T-helper 17 cell (primary cell): ENCODE results near the gene NECAP2. TPM values are rescaled to one million over a fixed set of nuclear protein-coding genes. Genes with fewer than 3 reads are reported as not detected.

Experiments used
- ATAC-seq: fragments of 150-1000 bp; cut with Tn5 transposase; 2 replicates; pipeline ENCODE4 v1.10.0; 2021; ENCODE audit warnings: mild to moderate bottlenecking, moderate library complexity
- DNase-seq, 3 donors: peaks; one replicate each; pipeline versions ENCODE4 v3.0.0 to v3.0.0-alpha.2; 2020 to 2021
- H3K9me3 ChIP-seq: one replicate; pipeline ENCODE4 v1.7.0; 2013; ENCODE audit warnings: low read length, mild to moderate bottlenecking; ENCODE audit not compliant: control insufficient read depth, poor library complexity, severe bottlenecking
- H3K27ac Mint-ChIP-seq: one replicate; pipeline ENCODE4 v1.8.0; 2022; ENCODE audit warnings: mild to moderate bottlenecking, moderate library complexity, mixed read lengths
- H3K27me3 Mint-ChIP-seq: one replicate; pipeline ENCODE4 v1.8.0; 2022; ENCODE audit warnings: mixed read lengths
- H3K36me3 Mint-ChIP-seq: one replicate; pipeline ENCODE4 v1.8.0; 2022; ENCODE audit warnings: low read depth, mixed read lengths
- H3K4me1 Mint-ChIP-seq: one replicate; pipeline ENCODE4 v1.8.0; 2022; ENCODE audit warnings: mild to moderate bottlenecking, mixed read lengths
- H3K4me3 Mint-ChIP-seq: one replicate; pipeline ENCODE4 v1.8.0; 2022; ENCODE audit warnings: mild to moderate bottlenecking, moderate library complexity, mixed read lengths
- total RNA-seq, 4 donors: library from RNA in 2 of 4; stranded (reverse) in 2 of 4; gene quantifications; one replicate each; pipeline ENCODE4 v1.2.3 and lab custom pipeline; 2022 to 2026

The NECAP2 gene
- 100 to 1,000 TPM; 107 to 108 TPM for total RNA-seq
- total RNA-seq (lab: John Stamatoyannopoulos, UW): 115 to 168 reads per million in 2 donors

GRCh38 chr1:16440470-16441281 is at the start of gene NECAP2:
NECAP2 (plus strand) TSS chr1:16440724; CDS start chr1:16440762, 38 bp downstream.
- DNase-seq (peak; percentile 83 to 95 (median 85)), ATAC-seq (peak; percentile 88)
- Mint-ChIP-seq H3K4me1 (peaks cover 23% of the 10 kb centered on the region), H3K27ac (peak within 1 kb of the TSS; percentile 96), H3K36me3 (no peaks in the 10 kb centered on the region), H3K27me3 (no peaks in the 10 kb centered on the region), H3K4me3 (peak within 1 kb of the TSS; percentile 94)
- no peaks in the 10 kb centered on the region for H3K9me3 ChIP-seq

GRCh38 chr1:16391411-16391810 is 49.1 kb upstream of the NECAP2 start:
- no peak overlapping the region for H3K4me3 Mint-ChIP-seq
- peaks cover 39% of the 10 kb centered on the region for H3K4me1 Mint-ChIP-seq
- peak overlapping the region; percentile 79 for H3K27ac Mint-ChIP-seq
- no peaks in the 10 kb centered on the region for H3K9me3 ChIP-seq
- H3K36me3 Mint-ChIP-seq: no peaks in the 10 kb centered on the region
- no peaks in the 10 kb centered on the region for H3K27me3 Mint-ChIP-seq
- DNase-seq: no peak
- no peak for ATAC-seq

- DNase-seq (no peak), ATAC-seq (no peak)
- peaks cover 26% of the 10 kb centered on the region for H3K4me1 Mint-ChIP-seq
- H3K27me3 Mint-ChIP-seq: no peaks in the 10 kb centered on the region
- no peaks in the 10 kb centered on the region for H3K36me3 Mint-ChIP-seq
- H3K9me3 ChIP-seq: no peaks in the 10 kb centered on the region
- no peak overlapping the region for H3K4me3 Mint-ChIP-seq
- H3K27ac Mint-ChIP-seq: peak overlapping the region; percentile 79
Measured at GRCh38 chr1:16392740-16393569, 47.6 kb upstream of the NECAP2 start.

DNA sequence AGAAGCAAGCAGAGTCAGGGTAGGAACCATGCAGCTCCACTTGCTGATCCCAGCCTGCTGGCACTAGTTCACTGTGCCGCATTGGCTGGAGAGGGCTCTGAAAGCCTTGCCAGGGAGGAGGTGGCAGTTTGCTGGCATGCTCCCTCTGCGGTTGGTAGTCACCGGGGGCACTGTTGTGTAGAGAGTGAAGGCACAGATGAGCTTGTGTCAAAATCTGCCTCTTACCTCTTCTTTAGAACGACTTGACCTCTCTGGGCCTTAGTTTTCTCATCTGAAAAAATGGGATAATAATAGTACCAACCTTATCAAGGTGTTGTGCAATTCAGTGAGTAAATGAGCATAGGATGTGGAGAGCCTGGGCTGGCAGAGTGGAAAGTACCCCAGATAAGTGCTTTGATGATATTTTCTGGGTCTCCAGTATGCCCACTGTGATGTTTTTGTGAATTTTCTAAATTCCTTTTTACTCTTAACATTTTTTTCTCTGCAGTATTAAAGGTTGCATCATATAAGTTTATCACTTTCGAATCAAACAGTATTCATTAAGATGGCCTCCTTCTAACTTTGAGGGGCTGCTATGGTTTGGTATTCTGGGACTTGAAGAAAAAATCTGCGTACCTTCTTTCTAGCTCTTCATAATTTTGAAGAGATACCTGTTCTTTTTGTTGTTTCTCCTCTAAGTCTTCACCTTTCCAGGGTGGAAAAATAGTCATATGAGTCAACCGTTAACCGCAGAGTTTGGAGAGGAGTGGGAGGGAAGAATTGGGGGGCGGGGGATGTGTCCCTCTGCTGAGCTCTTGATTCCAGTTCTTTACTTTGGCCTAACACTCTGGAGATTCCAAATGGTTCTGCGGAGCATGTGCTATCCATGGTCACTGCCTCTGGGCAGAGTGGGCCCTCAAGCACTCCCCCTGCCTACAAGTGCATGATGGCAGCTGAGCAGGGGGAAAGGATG is 46.7 kb upstream of the NECAP2 start:
- H3K9me3 ChIP-seq: no peaks in the 10 kb centered on the region
- Mint-ChIP-seq H3K4me1 (peaks cover 30% of the 10 kb centered on the region), H3K27ac (peak overlapping the region; percentile 79), H3K36me3 (no peaks in the 10 kb centered on the region), H3K27me3 (no peaks in the 10 kb centered on the region), H3K4me3 (no peak overlapping the region)
- DNase-seq: no peak
- ATAC-seq: peak; percentile 32

GRCh38 chr1:16394977-16395376 is 45.5 kb upstream of the NECAP2 start:
- no peak overlapping the region for H3K4me3 Mint-ChIP-seq
- no peaks in the 10 kb centered on the region for H3K9me3 ChIP-seq
- H3K27me3 Mint-ChIP-seq: no peaks in the 10 kb centered on the region
- H3K4me1 Mint-ChIP-seq: peaks cover 33% of the 10 kb centered on the region
- H3K36me3 Mint-ChIP-seq: no peaks in the 10 kb centered on the region
- no peak for DNase-seq
- no peak for ATAC-seq
- H3K27ac Mint-ChIP-seq: no peak overlapping the region

DNA sequence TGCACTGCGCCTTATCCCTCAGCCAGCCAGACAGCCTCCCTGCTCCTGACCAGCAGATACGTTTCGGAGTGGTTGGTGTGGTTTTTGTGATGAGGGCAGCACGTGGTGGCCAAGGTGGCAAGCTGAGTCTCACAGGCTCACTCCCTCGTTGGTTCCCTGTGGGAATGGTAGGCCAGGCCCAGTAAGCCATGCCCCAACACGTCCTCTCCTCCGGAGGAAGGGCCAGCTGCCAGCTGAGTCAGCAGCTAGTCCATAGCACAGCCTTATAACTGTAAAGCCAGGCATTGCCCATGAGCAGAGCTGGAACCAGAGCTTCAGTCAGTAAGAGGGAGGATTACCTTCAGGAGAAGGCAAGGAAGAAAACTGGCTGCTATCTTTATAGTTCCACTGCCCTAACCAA is 43.9 kb upstream of the NECAP2 start:
- ATAC-seq (no peak), DNase-seq (no peak)
- no peaks in the 10 kb centered on the region for H3K9me3 ChIP-seq
- H3K36me3 Mint-ChIP-seq: no peaks in the 10 kb centered on the region
- H3K27ac Mint-ChIP-seq: peak overlapping the region; percentile 78
- H3K4me3 Mint-ChIP-seq: no peak overlapping the region
- peaks cover 21% of the 10 kb centered on the region for H3K4me1 Mint-ChIP-seq
- no peaks in the 10 kb centered on the region for H3K27me3 Mint-ChIP-seq

- Mint-ChIP-seq H3K27me3 (no peaks in the 10 kb centered on the region), H3K4me1 (peaks cover 19% of the 10 kb centered on the region), H3K36me3 (no peaks in the 10 kb centered on the region), H3K4me3 (no peak overlapping the region), H3K27ac (peak overlapping the region; percentile 78)
- DNase-seq (no peak), ATAC-seq (no peak)
- no peaks in the 10 kb centered on the region for H3K9me3 ChIP-seq
Measured at GRCh38 chr1:16397120-16397519, 43.4 kb upstream of the NECAP2 start.

DNA sequence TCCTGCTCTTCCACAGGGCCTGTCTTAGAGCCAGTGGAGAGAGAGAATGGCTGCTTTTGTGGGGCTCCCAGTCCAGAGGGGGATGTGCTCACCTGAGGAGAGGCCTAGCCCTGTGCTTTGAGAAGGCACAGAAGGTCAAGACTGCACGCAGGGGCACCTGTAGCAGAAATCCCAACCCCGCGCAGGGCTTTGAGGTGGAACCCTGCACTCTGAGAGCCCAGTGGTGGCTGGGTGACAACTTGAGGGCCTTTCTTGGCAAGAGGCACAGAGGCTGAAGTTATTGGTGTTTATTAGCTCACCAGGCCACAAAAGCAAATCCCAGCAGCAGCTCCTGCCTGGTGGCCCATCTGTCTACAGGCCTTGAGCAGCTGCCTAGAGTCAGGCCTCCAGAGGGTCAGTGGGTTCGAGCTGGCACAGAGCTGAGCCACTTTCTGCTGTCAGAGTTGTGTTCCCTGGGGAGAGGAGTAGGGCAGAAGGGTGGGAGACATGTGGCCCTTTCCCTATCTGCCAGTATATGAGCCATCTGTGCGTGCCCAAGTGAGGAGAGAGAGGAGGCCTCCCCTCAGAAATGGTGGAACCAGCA is 42.1 kb upstream of the NECAP2 start:
- H3K4me3 Mint-ChIP-seq: peak overlapping the region; percentile 12
- peaks cover 9% of the 10 kb centered on the region for H3K4me1 Mint-ChIP-seq
- no peaks in the 10 kb centered on the region for H3K9me3 ChIP-seq
- no peak for ATAC-seq
- no peak for DNase-seq
- no peaks in the 10 kb centered on the region for H3K27me3 Mint-ChIP-seq
- peak overlapping the region; percentile 75 for H3K27ac Mint-ChIP-seq
- no peaks in the 10 kb centered on the region for H3K36me3 Mint-ChIP-seq

GRCh38 chr1:16402742-16403141 is 37.8 kb upstream of the NECAP2 start:
- peaks cover 9% of the 10 kb centered on the region for H3K4me1 Mint-ChIP-seq
- no peak for ATAC-seq
- H3K9me3 ChIP-seq: no peaks in the 10 kb centered on the region
- H3K27ac Mint-ChIP-seq: peak overlapping the region; percentile 86
- H3K36me3 Mint-ChIP-seq: no peaks in the 10 kb centered on the region
- H3K4me3 Mint-ChIP-seq: no peak overlapping the region
- no peak for DNase-seq
- no peaks in the 10 kb centered on the region for H3K27me3 Mint-ChIP-seq

DNA sequence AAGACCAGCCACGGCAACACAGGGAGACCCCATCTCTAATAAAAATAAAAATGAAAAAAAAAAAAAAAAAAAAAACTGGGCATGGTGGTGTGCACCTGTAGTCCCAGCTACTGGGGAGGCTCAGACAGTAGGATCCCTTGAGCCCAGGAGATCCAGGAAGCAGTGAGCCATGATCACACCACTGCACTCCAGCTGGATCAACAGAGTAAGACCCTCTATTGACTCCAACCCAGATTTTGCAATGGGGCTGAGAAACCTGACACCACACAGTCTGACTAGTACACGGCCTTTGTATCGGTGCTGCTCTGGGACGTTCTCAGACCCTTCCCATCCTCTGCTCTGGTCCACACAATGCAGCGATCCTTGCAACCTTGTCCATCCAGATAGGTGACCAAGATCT is 35.1 kb upstream of the NECAP2 start:
- no peaks in the 10 kb centered on the region for H3K9me3 ChIP-seq
- Mint-ChIP-seq H3K36me3 (no peaks in the 10 kb centered on the region), H3K27ac (no peak overlapping the region), H3K4me1 (peaks cover 3% of the 10 kb centered on the region), H3K27me3 (no peaks in the 10 kb centered on the region), H3K4me3 (no peak overlapping the region)
- no peak for DNase-seq
- ATAC-seq: no peak

GRCh38 chr1:16406868-16407267 is 33.7 kb upstream of the NECAP2 start:
- Mint-ChIP-seq H3K27me3 (no peaks in the 10 kb centered on the region), H3K36me3 (peaks cover 3% of the 10 kb centered on the region), H3K27ac (peak overlapping the region; percentile 47), H3K4me3 (no peak overlapping the region), H3K4me1 (peaks cover 8% of the 10 kb centered on the region)
- no peaks in the 10 kb centered on the region for H3K9me3 ChIP-seq
- DNase-seq (no peak), ATAC-seq (no peak)

GRCh38 chr1:16409536-16410152 is 30.9 kb upstream of the NECAP2 start:
- H3K27ac Mint-ChIP-seq: no peak overlapping the region
- H3K27me3 Mint-ChIP-seq: no peaks in the 10 kb centered on the region
- peaks cover 3% of the 10 kb centered on the region for H3K36me3 Mint-ChIP-seq
- H3K4me3 Mint-ChIP-seq: no peak overlapping the region
- H3K9me3 ChIP-seq: no peaks in the 10 kb centered on the region
- DNase-seq (no peak), ATAC-seq (no peak)
- H3K4me1 Mint-ChIP-seq: peaks cover 10% of the 10 kb centered on the region
